HEK293T (cell line): Measurements from ENCODE around the gene PPP3R1.

ENCODE experiments used
- CTCF ChIA-PET: fragments of 350-600 bp; formaldehyde crosslinking; extraction: SDS; loops from one replicate; lab custom pipeline; 2021; ENCODE audit warnings: antibody characterized with exemption, inconsistent platforms; lab: Yijun Ruan, JAX
- POLR2A ChIA-PET: fragments of 350-600 bp; formaldehyde crosslinking; extraction: SDS; loops from one replicate; lab custom pipeline; 2020; ENCODE audit warnings: antibody characterized with exemption, inconsistent platforms; lab: Yijun Ruan, JAX
- DNase-seq: peaks from one replicate; pipeline ENCODE4 v3.0.0; 2012; ENCODE audit warnings: mixed read lengths; ENCODE audit errors: extremely low spot score
- ARNT ChIP-seq: fragments of 450-650 bp; IDR thresholded peaks from 2 replicates; pipeline ENCODE4 v1.6.1; 2017; ENCODE audit warnings: mild to moderate bottlenecking
- BHLHE40 ChIP-seq: fragments of 450-650 bp; IDR thresholded peaks from 2 replicates; pipeline ENCODE4 v1.6.1; 2016; ENCODE audit warnings: mild to moderate bottlenecking, moderate library complexity, borderline replicate concordance
- CTBP1 ChIP-seq: fragments of 450-650 bp; IDR thresholded peaks from 2 replicates; pipeline ENCODE4 v1.6.1; 2016; ENCODE audit warnings: borderline replicate concordance
- ELF4 ChIP-seq: fragments of 450-650 bp; IDR thresholded peaks from 2 replicates; pipeline ENCODE4 v1.6.1; 2017; ENCODE audit warnings: antibody characterized with exemption
- FOXA1 ChIP-seq: fragments of 450-650 bp; IDR thresholded peaks from 2 replicates; pipeline ENCODE4 v1.6.1; 2016; ENCODE audit warnings: mild to moderate bottlenecking
- FOXK2 ChIP-seq: fragments of 450-650 bp; IDR thresholded peaks from 2 replicates; pipeline ENCODE4 v1.6.1; 2016; ENCODE audit warnings: mild to moderate bottlenecking
- FOXM1 ChIP-seq: fragments of 450-650 bp; IDR thresholded peaks from 2 replicates; pipeline ENCODE4 v1.6.1; 2017; ENCODE audit warnings: mild to moderate bottlenecking, borderline replicate concordance
- HDGF ChIP-seq: fragments of 450-650 bp; IDR thresholded peaks from 2 replicates; pipeline ENCODE4 v1.6.1; 2017; ENCODE audit warnings: antibody characterized with exemption, borderline replicate concordance
- L3MBTL2 ChIP-seq: fragments of 450-650 bp; conservative IDR thresholded peaks from 2 replicates; pipeline ENCODE4 v1.6.1; 2016; ENCODE audit warnings: mild to moderate bottlenecking
- LEF1 ChIP-seq: fragments of 450-650 bp; IDR thresholded peaks from 2 replicates; pipeline ENCODE4 v1.6.1; 2017; ENCODE audit warnings: mild to moderate bottlenecking, borderline replicate concordance
- NFRKB ChIP-seq: fragments of 450-650 bp; IDR thresholded peaks from 2 replicates; pipeline ENCODE4 v1.6.1; 2016; ENCODE audit warnings: mild to moderate bottlenecking, moderate library complexity
- SP1 ChIP-seq: fragments of 450-650 bp; IDR thresholded peaks from 2 replicates; pipeline ENCODE4 v1.6.1; 2017
- SUZ12 ChIP-seq: fragments of 450-650 bp; IDR thresholded peaks from 2 replicates; pipeline ENCODE4 v1.6.1; 2016; ENCODE audit warnings: mild to moderate bottlenecking
- TARDBP ChIP-seq: fragments of 450-650 bp; IDR thresholded peaks from 2 replicates; pipeline ENCODE4 v1.6.1; 2016
- ZNF384 ChIP-seq: fragments of 450-650 bp; IDR thresholded peaks from 2 replicates; pipeline ENCODE4 v1.6.1; 2016
- TF ChIP-seq, protein P1 (sequence below): fragments of 450-650 bp; IDR thresholded peaks from 2 replicates; pipeline ENCODE4 v1.6.1; 2016

The PPP3R1 gene, protein sequence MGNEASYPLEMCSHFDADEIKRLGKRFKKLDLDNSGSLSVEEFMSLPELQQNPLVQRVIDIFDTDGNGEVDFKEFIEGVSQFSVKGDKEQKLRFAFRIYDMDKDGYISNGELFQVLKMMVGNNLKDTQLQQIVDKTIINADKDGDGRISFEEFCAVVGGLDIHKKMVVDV

DNA sequence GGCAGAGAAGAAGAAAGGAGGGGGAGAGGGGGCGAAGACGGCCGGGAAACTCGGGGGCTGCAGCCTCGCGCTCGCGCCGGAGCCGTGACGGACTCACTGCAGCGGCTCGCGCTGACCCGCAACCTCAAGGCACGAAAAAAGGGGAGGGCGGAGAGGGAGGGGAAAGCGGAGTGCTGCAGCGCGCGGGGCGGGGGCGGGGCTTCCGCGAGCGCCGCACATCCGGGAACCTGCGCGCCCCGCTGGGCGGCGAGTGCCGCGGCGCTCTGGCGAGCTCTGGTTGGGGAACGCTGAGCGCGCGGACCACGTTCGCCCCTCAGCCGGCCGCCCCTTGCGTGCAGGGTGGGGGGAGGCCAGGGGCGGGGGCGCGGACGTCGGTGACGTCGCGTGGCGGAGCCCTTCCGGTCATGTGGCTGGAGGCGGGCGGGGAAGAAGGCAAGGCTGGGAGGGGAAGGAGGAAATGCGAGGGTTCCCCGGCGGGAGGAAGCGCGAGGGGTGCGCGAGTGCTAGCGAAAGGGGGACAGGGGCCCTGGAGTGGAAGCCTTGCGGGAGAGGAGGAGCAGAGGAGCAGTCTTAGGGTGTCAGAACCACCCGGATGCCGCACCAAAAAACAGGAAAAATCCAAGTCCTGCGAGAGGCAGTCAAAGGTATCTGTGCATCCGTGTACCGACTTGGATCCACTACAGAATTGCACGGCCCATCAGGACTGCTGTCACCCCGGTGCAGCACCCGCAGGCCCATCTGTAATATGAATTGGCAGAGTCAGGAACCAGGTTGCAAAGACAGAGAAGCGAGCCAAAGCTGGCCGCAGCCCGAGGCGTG, at the start of gene PPP3R1:
PPP3R1 (minus strand) TSS at position 133 of the 819 bp plus-strand sequence. CDS start 405 bp downstream, outside the sequence.
- ChIA-PET CTCF (interaction anchor here (0.5 to 1.2 kb wide), 2 partner anchors 29 to 45 kb away, joined by 3 to 7 read pairs; no protein-coding TSS in a partner anchor), POLR2A (interaction anchor here (0.7 to 1.9 kb wide), 8 partner anchors 16 to 96 kb away, joined by 3 to 8 read pairs (median 4); partner anchors contain the start of gene CNRIP1)
- peak; percentile 87 for TF ChIP-seq ARNT
- TF ChIP-seq BHLHE40 = no peak
- TF ChIP-seq ELF4 = peak; percentile 31; the same call in 1 of the 2 replicates
- TF ChIP-seq L3MBTL2 = peak; percentile 88
- no peak for TF ChIP-seq ZNF384
- peak; percentile 67; the same call in 1 of the 2 replicates for TF ChIP-seq FOXM1
- DNase-seq = peak; percentile 90

DNA sequence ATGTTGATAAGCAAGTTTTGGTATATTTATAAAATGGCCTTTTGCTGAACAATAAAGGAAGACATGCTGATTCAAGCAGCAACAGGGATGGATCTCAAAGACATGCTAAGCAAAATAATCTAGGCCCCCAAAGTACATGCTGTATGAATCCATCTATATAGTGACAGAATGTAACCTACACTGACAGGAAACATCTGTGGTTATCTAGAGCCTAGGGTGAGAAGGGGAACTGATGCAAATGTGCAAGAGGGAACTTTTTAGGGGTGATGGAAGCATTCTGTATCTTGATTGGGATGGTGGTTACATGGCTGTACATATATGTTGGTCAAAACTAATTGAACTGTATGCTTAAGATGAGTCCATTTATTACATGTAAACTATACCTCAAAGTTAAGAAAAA, 43.2 kb upstream of the PPP3R1 start:
- no peak for DNase-seq
- POLR2A ChIA-PET = no interaction called here
- CTCF ChIA-PET = no interaction called here
- TF ChIP-seq ELF4 = no peak
- no peak for TF ChIP-seq FOXA1
- TF ChIP-seq SP1 = no peak
- TF ChIP-seq FOXM1 = no peak
- TF ChIP-seq, protein P1, sequence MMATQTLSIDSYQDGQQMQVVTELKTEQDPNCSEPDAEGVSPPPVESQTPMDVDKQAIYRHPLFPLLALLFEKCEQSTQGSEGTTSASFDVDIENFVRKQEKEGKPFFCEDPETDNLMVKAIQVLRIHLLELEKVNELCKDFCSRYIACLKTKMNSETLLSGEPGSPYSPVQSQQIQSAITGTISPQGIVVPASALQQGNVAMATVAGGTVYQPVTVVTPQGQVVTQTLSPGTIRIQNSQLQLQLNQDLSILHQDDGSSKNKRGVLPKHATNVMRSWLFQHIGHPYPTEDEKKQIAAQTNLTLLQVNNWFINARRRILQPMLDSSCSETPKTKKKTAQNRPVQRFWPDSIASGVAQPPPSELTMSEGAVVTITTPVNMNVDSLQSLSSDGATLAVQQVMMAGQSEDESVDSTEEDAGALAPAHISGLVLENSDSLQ = no peak
- TF ChIP-seq L3MBTL2 = no peak
- TF ChIP-seq FOXK2 = no peak
- TF ChIP-seq SUZ12 = no peak
- TF ChIP-seq ARNT = no peak
- no peak for TF ChIP-seq CTBP1
- TF ChIP-seq ZNF384 = no peak
- no peak for TF ChIP-seq LEF1
- no peak for TF ChIP-seq TARDBP
- TF ChIP-seq BHLHE40 = no peak
- TF ChIP-seq NFRKB = no peak
- no peak for TF ChIP-seq HDGF

DNA sequence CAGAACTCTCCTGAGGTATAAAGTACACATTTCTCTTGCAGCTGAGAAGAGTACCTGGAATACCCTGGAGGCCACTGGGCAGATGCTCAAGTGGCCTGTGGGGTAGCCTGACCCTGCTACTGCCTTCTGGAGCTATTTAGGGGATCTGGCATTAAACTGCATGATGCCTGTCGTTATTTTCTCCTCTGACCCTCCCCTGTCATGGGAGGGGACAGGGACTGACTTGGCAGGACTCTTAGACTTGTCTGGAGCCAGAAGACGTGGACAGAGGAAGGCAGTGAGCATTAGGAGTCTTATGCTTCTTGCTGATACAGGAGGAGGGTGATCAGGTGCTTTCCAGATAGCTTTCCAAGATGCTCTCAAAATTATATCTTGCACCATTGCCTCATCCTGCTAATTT, 42.6 kb upstream of the PPP3R1 start:
- POLR2A ChIA-PET = no interaction called here
- CTCF ChIA-PET = interaction anchor here (1.6 kb wide), 1 partner anchor 12 kb away, joined by 7 read pairs; no protein-coding TSS in a partner anchor
- TF ChIP-seq TARDBP (no peak), L3MBTL2 (no peak), FOXM1 (no peak), SUZ12 (no peak), NFRKB (no peak), BHLHE40 (no peak), CTBP1 (no peak), ZNF384 (no peak), ELF4 (no peak), FOXA1 (no peak), ARNT (no peak), SP1 (no peak), HDGF (no peak), LEF1 (no peak), FOXK2 (no peak)
- TF ChIP-seq, protein P1 = no peak
- DNase-seq = no peak

DNA sequence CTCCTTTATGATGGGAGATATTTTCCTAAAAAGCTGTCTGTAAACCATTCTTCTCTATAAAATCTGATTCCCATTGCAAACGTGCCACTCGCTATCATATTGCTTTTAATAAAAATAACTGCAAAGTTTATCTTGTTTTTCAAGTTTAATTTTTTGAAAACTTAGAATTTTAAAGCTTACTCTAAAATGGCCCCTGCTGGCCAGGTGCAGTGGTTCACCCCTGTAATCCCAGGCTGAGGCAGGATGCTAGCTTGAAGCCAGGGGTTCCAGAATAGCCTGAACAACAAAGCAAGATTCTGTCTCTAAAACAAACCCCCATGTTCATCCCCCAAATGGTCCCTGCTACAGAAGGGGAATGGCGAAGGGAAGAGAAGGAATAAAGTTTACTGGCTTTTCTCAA, 41.9 kb upstream of the PPP3R1 start:
- TF ChIP-seq TARDBP = no peak
- ChIA-PET POLR2A (interaction anchor here (1.1 kb wide), 1 partner anchor 9 kb away, joined by 3 read pairs; no protein-coding TSS in a partner anchor), CTCF (interaction anchor here (0.8 to 1.6 kb wide), 2 partner anchors 9 to 11 kb away, joined by 3 to 7 read pairs; no protein-coding TSS in a partner anchor)
- no peak for DNase-seq

DNA sequence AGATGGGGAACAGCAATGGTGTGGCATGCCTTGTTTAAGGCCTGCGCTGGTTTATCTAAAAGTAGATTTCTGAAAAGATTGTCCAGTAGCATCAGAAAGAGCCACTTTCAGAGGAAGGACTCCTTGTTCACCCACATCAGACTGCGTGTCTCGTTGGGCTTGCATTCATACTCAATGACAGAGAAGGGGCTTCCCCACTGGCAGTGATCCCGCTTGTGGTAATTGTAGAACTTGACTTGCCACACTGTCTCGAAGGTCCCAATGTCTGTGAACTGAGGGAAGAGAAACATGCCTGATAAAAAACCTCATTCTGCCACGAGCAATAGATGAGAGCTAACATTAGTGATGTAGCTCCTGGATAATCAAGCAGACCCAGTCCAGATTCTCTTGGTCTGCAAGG, 41.4 kb upstream of the PPP3R1 start:
- no peak for DNase-seq
- TF ChIP-seq NFRKB (no peak), CTBP1 (no peak), SUZ12 (no peak), LEF1 (no peak)
- ChIA-PET CTCF (interaction anchor here (0.8 to 1.6 kb wide), 2 partner anchors 9 to 11 kb away, joined by 3 to 7 read pairs; no protein-coding TSS in a partner anchor), POLR2A (interaction anchor here (1.1 kb wide), 1 partner anchor 9 kb away, joined by 3 read pairs; no protein-coding TSS in a partner anchor)

DNA sequence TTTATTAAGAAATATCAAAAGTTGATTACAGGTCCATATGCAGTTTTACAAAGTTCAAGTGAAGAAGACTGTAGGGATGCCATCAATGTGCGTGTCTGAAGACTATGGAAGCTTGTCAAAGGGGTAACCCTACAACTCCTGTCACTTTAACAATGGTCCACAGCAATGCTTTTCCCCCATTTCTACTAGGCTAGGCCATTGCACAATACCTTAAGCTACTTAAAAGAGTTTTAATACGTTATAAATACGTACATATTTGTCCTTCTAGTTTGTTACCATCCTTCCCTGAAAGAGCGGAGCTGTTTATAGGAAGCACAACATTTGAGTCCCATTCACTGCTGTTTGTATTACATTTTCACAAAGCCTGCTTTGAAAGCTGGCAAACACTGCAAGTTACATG, 40.7 kb upstream of the PPP3R1 start:
- no peak for TF ChIP-seq LEF1
- POLR2A ChIA-PET = no interaction called here
- CTCF ChIA-PET = interaction anchor here (0.8 kb wide), 1 partner anchor 17 kb away, joined by 3 read pairs; no protein-coding TSS in a partner anchor
- no peak for DNase-seq
